Brain microvascular endothelial cell (primary cell): ENCODE measurements around the gene B4GALT3.

Experiments used
- DNase-seq: peaks from one replicate; pipeline ENCODE4 v3.0.0-alpha.2; 2020
- H3K27ac ChIP-seq: fragments of 250-450 bp; sonication (Bioruptor Pico); 2 replicates; pipeline ENCODE4 v1.5.1; 2020; ENCODE audit warnings: mild to moderate bottlenecking, moderate library complexity
- H3K27me3 ChIP-seq: fragments of 250-450 bp; sonication (Bioruptor Pico); replicated peaks from 2 replicates; pipeline ENCODE4 v1.5.1; 2020; ENCODE audit warnings: mild to moderate bottlenecking
- H3K36me3 ChIP-seq: fragments of 250-450 bp; sonication (Bioruptor Pico); replicated peaks from 2 replicates; pipeline ENCODE4 v1.5.1; 2020; ENCODE audit warnings: mild to moderate bottlenecking
- H3K4me3 ChIP-seq: 2 replicates; pipeline ENCODE4 v1.5.1; 2011; ENCODE audit warnings: low read depth, mild to moderate bottlenecking, control low read depth, low read length, moderate library complexity
- CTCF ChIP-seq: IDR thresholded peaks from 2 replicates; pipeline ENCODE4 v1.5.1; 2011; ENCODE audit warnings: low read depth, mild to moderate bottlenecking, moderate library complexity, low read length, control low read depth, inconsistent platforms; ENCODE audit errors: missing control alignments
- in situ Hi-C: cut with HindIII; loops from 2 replicates; pipeline ENCODE4 v1.10.0; 2017; ENCODE audit warnings: low sequenced_read_pairs, low pct_ligation_motif_present

The B4GALT3 gene

DNA sequence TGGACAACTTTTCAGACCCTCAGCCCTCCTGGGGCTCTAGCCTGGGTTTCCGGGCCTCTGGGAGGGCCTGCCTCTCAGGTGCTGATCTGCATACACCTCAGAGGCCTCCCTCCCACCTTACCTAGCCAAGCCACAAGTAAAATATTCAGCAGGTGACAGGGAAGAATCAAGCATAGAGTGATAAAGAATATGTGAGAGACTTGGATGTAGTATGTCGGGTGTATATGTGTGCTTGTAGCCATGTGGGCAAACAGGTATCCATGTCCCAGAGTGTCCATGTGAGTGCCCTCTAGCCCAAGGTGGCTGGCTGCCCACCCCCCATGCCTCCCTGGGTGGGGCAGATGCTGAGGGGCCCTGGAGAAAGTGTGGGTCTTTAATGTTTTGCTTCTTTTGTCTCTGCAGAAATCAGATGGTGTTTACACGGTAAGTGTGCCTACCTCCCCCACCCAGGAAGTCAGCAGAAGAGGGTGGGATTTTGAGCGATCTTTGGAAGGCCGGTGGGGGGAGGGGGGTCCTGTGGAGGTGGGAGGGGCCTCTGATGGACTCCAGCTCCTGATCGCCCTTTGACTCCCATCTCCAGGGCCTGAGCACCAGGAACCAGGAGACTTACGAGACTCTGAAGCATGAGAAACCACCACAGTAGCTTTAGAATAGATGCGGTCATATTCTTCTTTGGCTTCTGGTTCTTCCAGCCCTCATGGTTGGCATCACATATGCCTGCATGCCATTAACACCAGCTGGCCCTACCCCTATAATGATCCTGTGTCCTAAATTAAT, 41.2 kb upstream of the B4GALT3 start:
- Histone ChIP-seq H3K36me3 (peaks cover 19% of the 10 kb centered on the region), H3K27me3 (no peaks in the 10 kb centered on the region), H3K27ac (no peak overlapping the region), H3K4me3 (no peak overlapping the region)
- DNase-seq: no peak
- in situ Hi-C loops: loop anchor here (25.0 kb wide), 1 partner anchor 169 kb away; no protein-coding TSS in a partner anchor
- no peak for TF ChIP-seq CTCF

DNA sequence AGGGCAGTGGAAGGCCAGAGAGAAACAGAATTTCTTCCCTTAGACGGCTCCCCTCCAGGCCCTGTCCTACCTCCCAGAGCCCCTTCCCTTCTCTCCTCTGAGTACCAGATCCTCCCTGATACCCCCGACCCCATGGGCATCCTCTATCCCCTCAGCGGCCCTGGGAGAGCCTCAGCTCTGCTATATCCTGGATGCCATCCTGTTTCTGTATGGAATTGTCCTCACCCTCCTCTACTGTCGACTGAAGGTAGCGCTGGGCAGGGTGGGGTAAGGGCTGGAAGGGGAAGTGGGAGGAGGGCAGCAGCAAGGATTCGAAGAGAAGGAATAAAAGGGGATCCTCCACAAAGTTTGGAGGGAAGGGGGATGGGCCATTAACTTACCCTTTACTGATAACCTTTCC, 40.5 kb upstream of the B4GALT3 start:
- Histone ChIP-seq H3K36me3 (peaks cover 26% of the 10 kb centered on the region), H3K4me3 (no peak overlapping the region), H3K27ac (peak overlapping the region; percentile 86), H3K27me3 (no peaks in the 10 kb centered on the region)
- no peak for DNase-seq
- in situ Hi-C loops: loop anchor here (25.0 kb wide), 1 partner anchor 169 kb away; no protein-coding TSS in a partner anchor
- no peak for TF ChIP-seq CTCF

GRCh38 chr1:161216945-161217712, 39.8 kb upstream of the B4GALT3 start:
- peak; percentile 85 for DNase-seq
- Histone ChIP-seq H3K4me3 (peak overlapping the region; percentile 1), H3K27me3 (no peaks in the 10 kb centered on the region), H3K27ac (peak overlapping the region; percentile 86), H3K36me3 (peaks cover 33% of the 10 kb centered on the region)
- in situ Hi-C loops: loop anchor here (25.0 kb wide), 1 partner anchor 170 kb away; no protein-coding TSS in a partner anchor
- TF ChIP-seq CTCF: no peak

DNA sequence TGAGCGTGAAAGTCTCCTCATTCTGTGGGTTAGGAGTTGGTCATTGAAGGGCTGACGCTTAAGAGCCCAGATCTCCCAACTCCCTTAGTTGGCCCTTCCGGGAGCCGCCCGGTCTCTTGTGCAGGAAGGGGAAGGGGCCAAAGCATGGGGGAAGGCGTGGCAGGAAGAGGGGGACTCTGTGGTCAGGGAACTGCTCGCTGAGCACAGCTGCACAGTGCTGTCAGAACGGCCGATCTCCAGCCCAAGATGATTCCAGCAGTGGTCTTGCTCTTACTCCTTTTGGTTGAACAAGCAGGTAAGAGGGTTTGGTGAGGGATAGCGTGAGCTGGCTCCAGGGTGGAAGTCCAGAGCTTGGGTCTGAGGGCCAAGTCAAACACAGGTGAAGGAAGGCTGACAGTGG, 37.8 kb upstream of the B4GALT3 start, which contains the start of gene FCER1G:
Gene FCER1G, plus strand, starts transcription at position 220 of the 400 bp plus-strand sequence. Its CDS starts 27 bp downstream, at position 247.
- DNase-seq: no peak
- Histone ChIP-seq H3K36me3 (peaks cover 53% of the 10 kb centered on the region), H3K27me3 (no peaks in the 10 kb centered on the region), H3K27ac (no peak within 1 kb of the TSS), H3K4me3 (no peak within 1 kb of the TSS)
- TF ChIP-seq CTCF: no peak
- in situ Hi-C loops: loop anchor here (25.0 kb wide), 1 partner anchor 172 kb away; no protein-coding TSS in a partner anchor

- in situ Hi-C loops: loop anchor here (25.0 kb wide), 1 partner anchor 173 kb away; no protein-coding TSS in a partner anchor
- H3K36me3 ChIP-seq: peaks cover 59% of the 10 kb centered on the region
- TF ChIP-seq CTCF: no peak
- H3K27me3 ChIP-seq: no peaks in the 10 kb centered on the region
- DNase-seq: no peak
- H3K4me3 ChIP-seq: no peak overlapping the region
- H3K27ac ChIP-seq: no peak overlapping the region
Observed at GRCh38 chr1:161214369-161214768, 37.1 kb upstream of the B4GALT3 start.
